HepG2 (cell line): ENCODE data around the gene ADGRL3. TPM values are rescaled to one million over a fixed set of nuclear protein-coding genes. Genes with fewer than 3 reads are reported as not detected.

ENCODE experiments used
- ATAC-seq: fragments of 200-7000 bp; cut with Tn5 transposase; 3 replicates; pipeline ENCODE4 v1.9.1; 2020; ENCODE audit warnings: mild to moderate bottlenecking, moderate library complexity
- BruUV-seq: library from RNA; stranded (reverse); fragments of 400-500 nt; replicated peaks from 2 replicates; lab custom pipeline; 2021; lab: Mats Ljungman, UMichigan
- CTCF ChIA-PET: fragments of 300-600 bp; formaldehyde crosslinking; extraction: SDS; loops from one replicate; lab custom pipeline; 2021; ENCODE audit warnings: low total read pairs, inconsistent platforms, low intra/inter-chr PET ratio; lab: Yijun Ruan, JAX
- POLR2A ChIA-PET: fragments of 350-600 bp; sonication (Branson Sonifier 250); formaldehyde crosslinking; loops from one replicate; lab custom pipeline; 2020; ENCODE audit warnings: antibody characterized with exemption, inconsistent platforms; lab: Yijun Ruan, JAX
- DNase-seq: peaks from one replicate; pipeline ENCODE4 v3.0.0-alpha.2; 2015; ENCODE audit warnings: low spot score
- FAIRE-seq: peaks from 3 replicates; lab custom pipeline; 2011; peaks lifted over from hg19 to GRCh38; lab: Jason Lieb, UNC
- H2AFZ ChIP-seq: one replicate; pipeline ENCODE4 v1.6.1; 2011; ENCODE audit warnings: low read length, inconsistent platforms
- H3K27ac ChIP-seq: fragments of 300-600 bp; 3 replicates; pipeline ENCODE4 v1.8.0; 2011; ENCODE audit warnings: mixed run types, mild to moderate bottlenecking, mixed read lengths, low read length, inconsistent platforms; ENCODE audit not compliant: insufficient read depth; ENCODE audit errors: extremely low read length
- H3K27me3 ChIP-seq, 2 experiments: fragments of 200-600 bp in 1 of 2; 2 replicates in 1 of 2; 3 replicates in 1 of 2; pipeline versions ENCODE4 v1.6.0 to v1.8.0; 2011; ENCODE audit warnings: low read length in 2 of 2, mild to moderate bottlenecking in 2 of 2, moderate library complexity in 2 of 2, inconsistent platforms in 1 of 2; ENCODE audit not compliant: insufficient read depth in 2 of 2, control insufficient read depth in 1 of 2
- H3K36me3 ChIP-seq, 2 experiments: fragments of 200-600 bp in 1 of 2; replicated peaks in 1 of 2; 2 replicates in 1 of 2; 3 replicates in 1 of 2; pipeline versions ENCODE4 v1.5.1 to v1.8.0; 2011; ENCODE audit warnings: low read length in 2 of 2, inconsistent platforms in 1 of 2; ENCODE audit not compliant: insufficient read depth in 2 of 2, control insufficient read depth in 1 of 2
- H3K4me1 ChIP-seq: 2 replicates; pipeline ENCODE4 v1.5.1; 2012; ENCODE audit warnings: low read length, inconsistent platforms; ENCODE audit not compliant: insufficient read depth
- H3K4me2 ChIP-seq: 2 replicates; pipeline ENCODE4 v1.6.0; 2011; ENCODE audit warnings: low read depth, low read length, inconsistent platforms
- H3K4me3 ChIP-seq, 3 experiments: fragments of 200-600 bp in 1 of 3; sonication (generic), shearing (Covaris generic) in 1 of 3; replicated peaks in 1 of 3; 2 replicates each; pipeline ENCODE4 v1.5.1; 2011 to 2016; ENCODE audit warnings: low read length in 3 of 3, inconsistent platforms in 2 of 3, low read depth in 2 of 3, mild to moderate bottlenecking in 2 of 3, control low read depth in 1 of 3, mixed read lengths in 1 of 3; ENCODE audit not compliant: insufficient read depth in 1 of 3
- H3K79me2 ChIP-seq: one replicate; pipeline ENCODE4 v1.6.1; 2011; ENCODE audit warnings: low read length, inconsistent platforms; ENCODE audit not compliant: insufficient read depth
- H3K9ac ChIP-seq: 2 replicates; pipeline ENCODE4 v1.6.0; 2011; ENCODE audit warnings: mild to moderate bottlenecking, low read depth, low read length, inconsistent platforms; ENCODE audit not compliant: insufficient read depth
- H3K9me3 ChIP-seq: 2 replicates; pipeline ENCODE4 v1.5.1; 2012; ENCODE audit warnings: mild to moderate bottlenecking, low read length
- H4K20me1 ChIP-seq: 2 replicates; pipeline ENCODE4 v1.6.0; 2011; ENCODE audit warnings: inconsistent platforms, mild to moderate bottlenecking, low read length, moderate library complexity; ENCODE audit not compliant: insufficient read depth
- EP300 ChIP-seq, 3 experiments: sonication (generic) in 1 of 3; formaldehyde crosslinking in 1 of 3; IDR thresholded peaks; 2 replicates each; pipeline versions ENCODE4 v1.5.1 to v1.6.1; 2011 to 2020; ENCODE audit warnings: low read depth in 2 of 3, low read length in 2 of 3, borderline replicate concordance in 1 of 3, improper control_type of control experiment in 1 of 3, mild to moderate bottlenecking in 1 of 3, missing genetic modification reagents in 1 of 3, moderate library complexity in 1 of 3
- ESRRA ChIP-seq: sonication (generic); formaldehyde crosslinking; IDR thresholded peaks from 2 replicates; pipeline ENCODE4 v1.5.1; 2020; ENCODE audit warnings: mild to moderate bottlenecking, low read depth, missing genetic modification reagents
- GZF1 ChIP-seq: sonication (generic); formaldehyde crosslinking; IDR thresholded peaks from 2 replicates; pipeline ENCODE4 v1.5.1; 2020; ENCODE audit warnings: mild to moderate bottlenecking, missing genetic modification reagents
- HNRNPK ChIP-seq: fragments of 200-400 bp; formaldehyde crosslinking; IDR thresholded peaks from 2 replicates; pipeline ENCODE4 v1.6.1; 2018; ENCODE audit warnings: low read length, low read depth, moderate library complexity, mild to moderate bottlenecking; ENCODE audit not compliant: poor library complexity, severe bottlenecking
- HNRNPUL1 ChIP-seq: fragments of 200-400 bp; formaldehyde crosslinking; IDR thresholded peaks from 2 replicates; pipeline ENCODE4 v1.6.1; 2017; ENCODE audit warnings: low read depth, mild to moderate bottlenecking, low read length, moderate library complexity
- IRX3 ChIP-seq: sonication (generic); formaldehyde crosslinking; IDR thresholded peaks from 2 replicates; pipeline ENCODE4 v1.8.1; 2023; ENCODE audit warnings: mild to moderate bottlenecking, low read depth, missing genetic modification reagents, borderline replicate concordance
- KDM1A ChIP-seq: IDR thresholded peaks from 2 replicates; pipeline ENCODE4 v1.6.1; 2016; ENCODE audit warnings: missing compliant biosample characterization
- KDM5B ChIP-seq: sonication (generic); formaldehyde crosslinking; IDR thresholded peaks from 2 replicates; pipeline ENCODE4 v1.4.0; 2020; ENCODE audit warnings: missing genetic modification reagents, mild to moderate bottlenecking, borderline replicate concordance
- NR3C1 ChIP-seq: sonication (generic); formaldehyde crosslinking; IDR thresholded peaks from 2 replicates; pipeline ENCODE4 v1.4.0; 2020; ENCODE audit warnings: missing genetic modification reagents
- RBFOX2 ChIP-seq: fragments of 200-400 bp; formaldehyde crosslinking; IDR thresholded peaks from 2 replicates; pipeline ENCODE4 v1.6.1; 2017; ENCODE audit warnings: low read depth, mild to moderate bottlenecking, low read length
- SMAD1 ChIP-seq: sonication (generic); formaldehyde crosslinking; IDR thresholded peaks from 2 replicates; pipeline ENCODE4 v1.4.0; 2020; ENCODE audit warnings: missing genetic modification reagents, low read depth, mild to moderate bottlenecking, borderline replicate concordance
- TARDBP ChIP-seq: sonication (generic); formaldehyde crosslinking; IDR thresholded peaks from 2 replicates; pipeline ENCODE4 v1.8.0; 2022; ENCODE audit warnings: mild to moderate bottlenecking, missing genetic modification reagents
- YY1 ChIP-seq: IDR thresholded peaks from 2 replicates; pipeline ENCODE4 v1.6.1; 2011; ENCODE audit warnings: low read length, low read depth, moderate library complexity, mild to moderate bottlenecking; ENCODE audit not compliant: insufficient read depth, insufficient replicate concordance
- ZEB1 ChIP-seq: IDR thresholded peaks from 2 replicates; pipeline ENCODE4 v1.6.1; 2012; ENCODE audit warnings: mild to moderate bottlenecking, low read depth, inconsistent platforms; ENCODE audit not compliant: insufficient replicate concordance
- ZNF251 ChIP-seq: sonication (generic); formaldehyde crosslinking; IDR thresholded peaks from 2 replicates; pipeline ENCODE4 v1.9.0; 2021; ENCODE audit warnings: mild to moderate bottlenecking, missing genetic modification reagents
- ZNF468 ChIP-seq: sonication (generic); formaldehyde crosslinking; IDR thresholded peaks from 2 replicates; pipeline ENCODE4 v1.8.0; 2022; ENCODE audit warnings: mild to moderate bottlenecking, moderate library complexity, missing genetic modification reagents
- ZNF510 ChIP-seq: sonication (generic); formaldehyde crosslinking; IDR thresholded peaks from 2 replicates; pipeline ENCODE4 v1.4.0; 2020; ENCODE audit warnings: low read depth, mild to moderate bottlenecking, missing genetic modification reagents
- WGBS: methylation state at CpG from one replicate; pipeline ENCODE4 v1.1.6; 2017; ENCODE audit warnings: low lambda C conversion rate; 5-methylcytosine and 5-hydroxymethylcytosine counted together
- in situ Hi-C: cut with HindIII; loops from 2 replicates; pipeline ENCODE4 v1.10.0; 2017; ENCODE audit warnings: low pct_unique_long_range_greater_than_20kb; ENCODE audit not compliant: extremely low pct_ligation_motif_present
- intact Hi-C: fragments of 100-400 bp; cut with micrococcal nuclease; formaldehyde crosslinking; loops from one replicate; pipeline ENCODE4 v1.10.0; 2022; ENCODE audit not compliant: unreplicated experiment
- polyA plus RNA-seq, 8 experiments: library from polyadenylated mRNA; depleted of rRNA in 3 of 8; stranded (reverse) in 7 of 8; unstranded in 1 of 8; fragments of >200 nt; fragmentation: Illumina TruSeq in 4 of 8; extraction: Trizol in 4 of 8; gene quantifications; 2 replicates each; pipeline versions ENCODE4 v1.2.1 to v1.2.3, GENCODE V29; 2011 to 2016; ENCODE audit warnings: low read depth in 4 of 8, missing spikeins in 1 of 8, mixed read lengths in 1 of 8; ENCODE audit not compliant: insufficient read depth in 1 of 8
- total RNA-seq, 5 experiments: library from RNA; depleted of rRNA; stranded (reverse); fragments of >200 nt; fragmentation: Illumina TruSeq; extraction: Trizol; gene quantifications; 2 replicates each; pipeline ENCODE4 v1.2.3, GENCODE V29; 2016; ENCODE audit warnings: low read depth in 1 of 5
- TF ChIP-seq, protein P1 (sequence below): sonication (generic); formaldehyde crosslinking; IDR thresholded peaks from 2 replicates; pipeline ENCODE4 v1.5.0; 2020; ENCODE audit warnings: missing genetic modification reagents, mild to moderate bottlenecking, borderline replicate concordance
- TF ChIP-seq, protein P2 (sequence below): sonication (generic); formaldehyde crosslinking; IDR thresholded peaks from 2 replicates; pipeline ENCODE4 v1.4.0; 2020; ENCODE audit warnings: missing genetic modification reagents

Gene ADGRL3
- total and polyA plus RNA-seq, 2 of the 13 experiments (the other 11 are each of a cell fraction or from before 2014, with no cell fraction given) = 0.04 to 0.05 TPM

DNA sequence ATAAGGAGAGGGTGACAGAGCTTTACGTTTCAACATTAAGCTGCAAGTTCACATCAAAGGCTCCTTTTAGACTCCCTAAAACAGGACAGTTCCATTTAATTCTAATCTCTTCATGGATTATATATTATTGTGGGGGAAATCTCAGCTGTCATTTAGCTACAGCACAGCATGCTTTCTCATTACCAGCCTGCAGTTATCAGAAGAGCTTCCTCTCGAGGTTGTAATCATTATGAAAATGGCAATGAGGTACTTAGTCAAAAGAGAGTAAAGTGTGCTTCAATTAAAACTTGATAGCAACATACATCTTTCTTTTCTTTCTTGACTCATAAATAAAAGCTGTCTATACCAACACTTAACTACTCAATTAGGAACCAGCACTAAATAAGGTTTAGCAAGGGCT, 896.8 kb downstream of the ADGRL3 start:
- H3K9me3 ChIP-seq = peaks cover 5% of the 10 kb centered on the region; the same call in 1 of the 2 replicates
- H3K4me3 ChIP-seq = no peak overlapping the region
- no peak overlapping the region for H3K9ac ChIP-seq
- TF ChIP-seq, protein P1, sequence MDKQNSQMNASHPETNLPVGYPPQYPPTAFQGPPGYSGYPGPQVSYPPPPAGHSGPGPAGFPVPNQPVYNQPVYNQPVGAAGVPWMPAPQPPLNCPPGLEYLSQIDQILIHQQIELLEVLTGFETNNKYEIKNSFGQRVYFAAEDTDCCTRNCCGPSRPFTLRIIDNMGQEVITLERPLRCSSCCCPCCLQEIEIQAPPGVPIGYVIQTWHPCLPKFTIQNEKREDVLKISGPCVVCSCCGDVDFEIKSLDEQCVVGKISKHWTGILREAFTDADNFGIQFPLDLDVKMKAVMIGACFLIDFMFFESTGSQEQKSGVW = no peak
- TF ChIP-seq ZNF510 (CRISPR knock-in tag) = no peak
- no peak for TF ChIP-seq ESRRA (CRISPR knock-in tag)
- no peak for TF ChIP-seq ZNF251 (CRISPR knock-in tag)
- TF ChIP-seq NR3C1 = no peak
- TF ChIP-seq HNRNPUL1 = no peak
- TF ChIP-seq RBFOX2 = no peak
- TF ChIP-seq ZEB1 = no peak
- no TSS peak for BruUV-seq
- intact Hi-C loops (no loop called here), in situ Hi-C loops (no loop called here)
- DNase-seq = no peak
- no peak for ATAC-seq
- H4K20me1 ChIP-seq = no peaks in the 10 kb centered on the region
- no peaks in the 10 kb centered on the region for H3K79me2 ChIP-seq
- H3K4me2 ChIP-seq = no peak overlapping the region
- FAIRE-seq = no peak
- no peak overlapping the region for H3K27ac ChIP-seq
- WGBS = 5% methylated on average over 2 of the region's 2 CpGs
- no peak overlapping the region for H2AFZ ChIP-seq
- ChIA-PET POLR2A (no interaction called here), CTCF (no interaction called here)
- H3K36me3 ChIP-seq = no peaks in the 10 kb centered on the region
- H3K27me3 ChIP-seq = no peaks in the 10 kb centered on the region
- H3K4me1 ChIP-seq = no peaks in the 10 kb centered on the region

DNA sequence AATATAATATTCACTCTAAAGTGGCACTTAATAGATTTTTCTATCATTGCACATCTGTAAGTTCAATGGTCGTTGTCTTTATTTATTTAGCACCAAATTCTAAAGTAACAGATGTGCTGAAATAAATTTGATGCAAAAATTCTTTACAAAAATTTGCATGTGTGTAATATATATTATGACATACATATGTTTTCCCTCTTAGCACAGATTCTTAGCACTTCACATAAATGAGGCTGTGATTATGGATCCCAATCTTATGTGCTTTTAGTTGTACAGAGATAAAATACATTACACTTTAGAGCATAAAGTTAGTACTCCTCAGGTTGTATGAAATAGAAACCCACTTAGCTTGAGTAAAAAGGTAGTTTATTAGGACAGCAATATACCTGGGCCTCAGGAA, 915.1 kb downstream of the ADGRL3 start:
- Histone ChIP-seq H3K9ac (no peak overlapping the region), H3K79me2 (no peaks in the 10 kb centered on the region), H3K36me3 (no peaks in the 10 kb centered on the region), H3K4me1 (no peaks in the 10 kb centered on the region), H3K4me2 (no peak overlapping the region), H4K20me1 (no peaks in the 10 kb centered on the region), H3K4me3 (no peak overlapping the region), H3K9me3 (no peaks in the 10 kb centered on the region), H3K27me3 (no peaks in the 10 kb centered on the region), H3K27ac (no peak overlapping the region), H2AFZ (no peak overlapping the region)
- intact Hi-C loops (no loop called here), in situ Hi-C loops (no loop called here)
- ChIA-PET POLR2A (no interaction called here), CTCF (no interaction called here)
- no TSS peak for BruUV-seq
- 2% methylated on average over 1 of the region's 1 CpG for WGBS
- ATAC-seq (no peak), DNase-seq (no peak), FAIRE-seq (no peak)
- TF ChIP-seq ZNF468 = no peak
- TF ChIP-seq SMAD1 (CRISPR knock-in tag) = no peak
- TF ChIP-seq HNRNPK = no peak
- TF ChIP-seq EP300 (IDR thresholded peaks at IDR 0.05; ENCODE audit: low read depth in 2 of 2, low read length in 2 of 2) = no peak
- TF ChIP-seq EP300 (CRISPR knock-in tag; IDR thresholded peaks at IDR 0.05; ENCODE audit: borderline replicate concordance) = no peak
- TF ChIP-seq YY1 = no peak
- TF ChIP-seq, protein P2, sequence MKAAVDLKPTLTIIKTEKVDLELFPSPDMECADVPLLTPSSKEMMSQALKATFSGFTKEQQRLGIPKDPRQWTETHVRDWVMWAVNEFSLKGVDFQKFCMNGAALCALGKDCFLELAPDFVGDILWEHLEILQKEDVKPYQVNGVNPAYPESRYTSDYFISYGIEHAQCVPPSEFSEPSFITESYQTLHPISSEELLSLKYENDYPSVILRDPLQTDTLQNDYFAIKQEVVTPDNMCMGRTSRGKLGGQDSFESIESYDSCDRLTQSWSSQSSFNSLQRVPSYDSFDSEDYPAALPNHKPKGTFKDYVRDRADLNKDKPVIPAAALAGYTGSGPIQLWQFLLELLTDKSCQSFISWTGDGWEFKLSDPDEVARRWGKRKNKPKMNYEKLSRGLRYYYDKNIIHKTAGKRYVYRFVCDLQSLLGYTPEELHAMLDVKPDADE (CRISPR knock-in tag) = no peak
- no peak for TF ChIP-seq GZF1 (CRISPR knock-in tag)
- TF ChIP-seq KDM5B (CRISPR knock-in tag) = no peak
- TF ChIP-seq KDM1A = no peak
- no peak for TF ChIP-seq IRX3
- TF ChIP-seq TARDBP (CRISPR knock-in tag) = no peak
